ENCODE results near the gene OSGIN1. TPM values are rescaled to one million over a fixed set of nuclear protein-coding genes. Genes with fewer than 3 reads are reported as not detected.

The OSGIN1 gene
- total and polyA plus RNA-seq, 2 of the 8 experiments (the other 6 are each of a cell fraction or from before 2014, with no cell fraction given) = 0.58 to 0.76 TPM

GRCh38 chr16:83914091-83914710, 38.8 kb upstream of the OSGIN1 start (continued):
- TF ChIP-seq HDAC2 (IDR thresholded peaks at IDR 0.05; ENCODE audit: borderline replicate concordance in 1 of 2, low read depth in 2 of 2, low read length in 2 of 2) (no peak), POU5F1 (IDR thresholded peaks at IDR 0.05; ENCODE audit: low read depth, low read length) (no peak), EGR1 (IDR thresholded peaks at IDR 0.05; ENCODE audit: borderline replicate concordance, low read depth, low read length) (no peak)

Data from H1 (cell line).